Caco-2 (cell line): ENCODE data around the gene NPR1. TPM values are rescaled to one million over a fixed set of nuclear protein-coding genes. Genes with fewer than 3 reads are reported as not detected.

Experiments used
- BruUV-seq: library from RNA; stranded (reverse); fragments of 400-500 nt; replicated peaks from 2 replicates; lab custom pipeline; 2021; lab: Mats Ljungman, UMichigan
- CTCF ChIA-PET: fragments of 300-600 bp; sonication (Branson Sonifier 250); formaldehyde crosslinking; loops from one replicate; lab custom pipeline; 2022; ENCODE audit warnings: antibody characterized with exemption; lab: Charles Lee
- POLR2A ChIA-PET: fragments of 300-600 bp; sonication (Branson Sonifier 250); formaldehyde crosslinking; loops from one replicate; lab custom pipeline; 2022; ENCODE audit warnings: antibody characterized with exemption; lab: Charles Lee
- DNase-seq, 2 experiments: peaks; one replicate each; pipeline versions ENCODE4 v3.0.0 to v3.0.0-alpha.2; 2020 to 2022
- H3K27me3 ChIP-seq: replicated peaks from 2 replicates; pipeline ENCODE4 v1.6.0; 2011; ENCODE audit warnings: low read length; ENCODE audit not compliant: control insufficient read depth, insufficient read depth
- H3K36me3 ChIP-seq: 2 replicates; pipeline ENCODE4 v1.5.1; 2011; ENCODE audit warnings: low read length; ENCODE audit not compliant: control insufficient read depth, insufficient read depth
- H3K4me1 ChIP-seq: fragments of 250-450 bp; sonication (Bioruptor Pico); 2 replicates; pipeline ENCODE4 v1.5.1; 2020; ENCODE audit warnings: mild to moderate bottlenecking
- H3K4me3 ChIP-seq: 2 replicates; pipeline ENCODE4 v1.5.1; 2011; ENCODE audit warnings: low read depth, mild to moderate bottlenecking, control low read depth, low read length
- H3K9me3 ChIP-seq: fragments of 250-450 bp; sonication (Bioruptor Pico); 2 replicates; pipeline ENCODE4 v1.5.1; 2020; ENCODE audit warnings: mild to moderate bottlenecking, moderate library complexity
- H3K27ac Mint-ChIP-seq: one replicate; pipeline ENCODE4 v1.8.0; 2022; ENCODE audit warnings: mixed read lengths; ENCODE audit not compliant: unreplicated experiment
- H3K27me3 Mint-ChIP-seq: one replicate; pipeline ENCODE4 v1.8.0; 2022; ENCODE audit warnings: mixed read lengths; ENCODE audit not compliant: insufficient read depth, unreplicated experiment
- H3K36me3 Mint-ChIP-seq: one replicate; pipeline ENCODE4 v1.8.0; 2022; ENCODE audit warnings: mild to moderate bottlenecking, mixed read lengths; ENCODE audit not compliant: insufficient read depth, unreplicated experiment
- H3K4me1 Mint-ChIP-seq: one replicate; pipeline ENCODE4 v1.8.0; 2022; ENCODE audit warnings: low read depth, mixed read lengths; ENCODE audit not compliant: unreplicated experiment
- H3K4me3 Mint-ChIP-seq: one replicate; pipeline ENCODE4 v1.8.0; 2022; ENCODE audit warnings: mild to moderate bottlenecking, moderate library complexity, mixed read lengths; ENCODE audit not compliant: unreplicated experiment
- H3K9me3 Mint-ChIP-seq: one replicate; pipeline ENCODE4 v1.8.0; 2022; ENCODE audit warnings: mixed read lengths; ENCODE audit not compliant: unreplicated experiment
- intact Hi-C: fragments of 100-400 bp; cut with micrococcal nuclease; formaldehyde crosslinking; loops from one replicate; pipeline ENCODE4 v1.10.0; 2022; ENCODE audit not compliant: unreplicated experiment
- total RNA-seq: library from RNA; stranded (reverse); gene quantifications from 2 replicates; pipeline ENCODE4 v1.2.3, GENCODE V29; 2022
- TF ChIP-seq, protein P1 (sequence below), 2 experiments: fragments of 200-600 bp in 1 of 2; IDR thresholded peaks; 1 replicate in 1 of 2; 2 replicates in 1 of 2; pipeline versions ENCODE4 v1.5.1 to v1.8.0; 2011 to 2022; ENCODE audit warnings: antibody characterized with exemption in 1 of 2, control low read depth in 1 of 2, inconsistent platforms in 1 of 2, low read depth in 1 of 2, low read length in 1 of 2, mild to moderate bottlenecking in 1 of 2, moderate library complexity in 1 of 2; ENCODE audit not compliant: insufficient read depth in 1 of 2, severe bottlenecking in 1 of 2, unreplicated experiment in 1 of 2

The NPR1 gene
- total RNA-seq, 1 experiment from 2014 or later: 1.4 TPM

- DNase-seq: no peak
- Mint-ChIP-seq H3K27ac (peak overlapping the region; percentile 99), H3K27me3 (no peaks in the 10 kb centered on the region), H3K4me3 (peak overlapping the region; percentile 98), H3K36me3 (peaks cover 50% of the 10 kb centered on the region), H3K4me1 (peaks cover 33% of the 10 kb centered on the region), H3K9me3 (peaks cover 5% of the 10 kb centered on the region)
- H3K36me3 ChIP-seq: peaks cover 3% of the 10 kb centered on the region
- H3K9me3 ChIP-seq: no peaks in the 10 kb centered on the region
- BruUV-seq: no TSS peak
- no peak overlapping the region for H3K4me3 ChIP-seq
- TF ChIP-seq, protein P1, sequence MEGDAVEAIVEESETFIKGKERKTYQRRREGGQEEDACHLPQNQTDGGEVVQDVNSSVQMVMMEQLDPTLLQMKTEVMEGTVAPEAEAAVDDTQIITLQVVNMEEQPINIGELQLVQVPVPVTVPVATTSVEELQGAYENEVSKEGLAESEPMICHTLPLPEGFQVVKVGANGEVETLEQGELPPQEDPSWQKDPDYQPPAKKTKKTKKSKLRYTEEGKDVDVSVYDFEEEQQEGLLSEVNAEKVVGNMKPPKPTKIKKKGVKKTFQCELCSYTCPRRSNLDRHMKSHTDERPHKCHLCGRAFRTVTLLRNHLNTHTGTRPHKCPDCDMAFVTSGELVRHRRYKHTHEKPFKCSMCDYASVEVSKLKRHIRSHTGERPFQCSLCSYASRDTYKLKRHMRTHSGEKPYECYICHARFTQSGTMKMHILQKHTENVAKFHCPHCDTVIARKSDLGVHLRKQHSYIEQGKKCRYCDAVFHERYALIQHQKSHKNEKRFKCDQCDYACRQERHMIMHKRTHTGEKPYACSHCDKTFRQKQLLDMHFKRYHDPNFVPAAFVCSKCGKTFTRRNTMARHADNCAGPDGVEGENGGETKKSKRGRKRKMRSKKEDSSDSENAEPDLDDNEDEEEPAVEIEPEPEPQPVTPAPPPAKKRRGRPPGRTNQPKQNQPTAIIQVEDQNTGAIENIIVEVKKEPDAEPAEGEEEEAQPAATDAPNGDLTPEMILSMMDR (IDR thresholded peaks at IDR 0.05; ENCODE audit: insufficient read depth in 1 of 2, low read depth in 1 of 2, low read length in 1 of 2, severe bottlenecking in 1 of 2, unreplicated experiment in 1 of 2): no peak
- intact Hi-C loops: loop anchor here (5.0 kb wide), 1 partner anchor 109 kb away; no protein-coding TSS in a partner anchor
- CTCF ChIA-PET: interaction anchor here (0.6 to 2.1 kb wide), 9 partner anchors 15 to 125 kb away, joined by 3 to 16 read pairs (median 5); partner anchors contain the start of genes S100A14 and S100A16
- no peaks in the 10 kb centered on the region for H3K27me3 ChIP-seq
- H3K4me1 ChIP-seq: peaks cover 26% of the 10 kb centered on the region
- POLR2A ChIA-PET: interaction anchor here (0.6 to 2.2 kb wide), 19 partner anchors 10 to 345 kb away, joined by 3 to 34 read pairs (median 5); partner anchors contain the start of genes INTS3, JTB, S100A14 and S100A16
Measured at GRCh38 chr1:153633161-153633753, 45.2 kb upstream of the NPR1 start.

GRCh38 chr1:153633754-153634665 lies 44.5 kb upstream of the NPR1 start, which contains the start of gene CHTOP:
CHTOP (plus strand) TSS chr1:153634066; CDS start chr1:153636589, 2,523 bp downstream.
- no peaks in the 10 kb centered on the region for H3K27me3 ChIP-seq
- Mint-ChIP-seq H3K27me3 (no peaks in the 10 kb centered on the region), H3K4me3 (peak within 1 kb of the TSS; percentile 98), H3K9me3 (peaks cover 5% of the 10 kb centered on the region), H3K4me1 (peaks cover 33% of the 10 kb centered on the region), H3K36me3 (peaks cover 57% of the 10 kb centered on the region), H3K27ac (peak within 1 kb of the TSS; percentile 99)
- POLR2A ChIA-PET: interaction anchor here (0.5 to 2.2 kb wide), 29 partner anchors 10 to 344 kb away, joined by 3 to 34 read pairs (median 4); partner anchors contain the start of genes GATAD2B, INTS3, JTB and S100A14
- no peaks in the 10 kb centered on the region for H3K9me3 ChIP-seq
- CTCF ChIA-PET: interaction anchor here (0.6 to 2.1 kb wide), 12 partner anchors 14 to 125 kb away, joined by 3 to 16 read pairs (median 4); partner anchors contain the start of genes S100A14 and S100A16
- TF ChIP-seq, protein P1 (IDR thresholded peaks at IDR 0.05; ENCODE audit: insufficient read depth in 1 of 2, low read depth in 1 of 2, low read length in 1 of 2, severe bottlenecking in 1 of 2, unreplicated experiment in 1 of 2): no peak
- DNase-seq: peak; percentile 95 to 97
- peaks cover 4% of the 10 kb centered on the region for H3K36me3 ChIP-seq
- peaks cover 26% of the 10 kb centered on the region for H3K4me1 ChIP-seq
- H3K4me3 ChIP-seq: peak within 1 kb of the TSS; percentile 84
- TSS peak; percentile 81 for BruUV-seq
- intact Hi-C loops: loop anchor here (2.0 to 5.0 kb wide), 2 partner anchors 37 to 108 kb away; partner anchors contain the start of gene ILF2

GRCh38 chr1:153635872-153636271 lies 42.6 kb upstream of the NPR1 start:
- H3K9me3 Mint-ChIP-seq: peaks cover 5% of the 10 kb centered on the region
- H3K27me3 ChIP-seq: no peaks in the 10 kb centered on the region
- peak overlapping the region; percentile 47 for H3K4me3 Mint-ChIP-seq
- TF ChIP-seq, protein P1 (IDR thresholded peaks at IDR 0.05; ENCODE audit: insufficient read depth in 1 of 2, low read depth in 1 of 2, low read length in 1 of 2, severe bottlenecking in 1 of 2, unreplicated experiment in 1 of 2): no peak
- no peak overlapping the region for H3K4me3 ChIP-seq
- DNase-seq: no peak
- H3K4me1 ChIP-seq: peaks cover 12% of the 10 kb centered on the region
- BruUV-seq: no TSS peak
- ChIA-PET CTCF (no interaction called here), POLR2A (no interaction called here)
- H3K9me3 ChIP-seq: no peaks in the 10 kb centered on the region
- H3K27me3 Mint-ChIP-seq: no peaks in the 10 kb centered on the region
- intact Hi-C loops: loop anchor here (2.0 kb wide), 1 partner anchor 35 kb away; the partner anchor contains the start of gene ILF2
- peaks cover 24% of the 10 kb centered on the region for H3K4me1 Mint-ChIP-seq
- no peak overlapping the region for H3K27ac Mint-ChIP-seq
- H3K36me3 ChIP-seq: peaks cover 4% of the 10 kb centered on the region
- H3K36me3 Mint-ChIP-seq: peaks cover 70% of the 10 kb centered on the region
